SHP77 treated with DMSO at 0.1 percent for 48 hours (cell line): Measurements from ENCODE around the gene TMPRSS11F.
"Not testable (repeated sequence)": the region's sequence is repeated elsewhere in the genome, so short reads cannot be mapped to it uniquely, and the experiment has no call there.

Source experiments
- DNase-seq: peaks from one replicate; lab custom pipeline; 2025; lab: John Stamatoyannopoulos, UW

The TMPRSS11F gene

DNA sequence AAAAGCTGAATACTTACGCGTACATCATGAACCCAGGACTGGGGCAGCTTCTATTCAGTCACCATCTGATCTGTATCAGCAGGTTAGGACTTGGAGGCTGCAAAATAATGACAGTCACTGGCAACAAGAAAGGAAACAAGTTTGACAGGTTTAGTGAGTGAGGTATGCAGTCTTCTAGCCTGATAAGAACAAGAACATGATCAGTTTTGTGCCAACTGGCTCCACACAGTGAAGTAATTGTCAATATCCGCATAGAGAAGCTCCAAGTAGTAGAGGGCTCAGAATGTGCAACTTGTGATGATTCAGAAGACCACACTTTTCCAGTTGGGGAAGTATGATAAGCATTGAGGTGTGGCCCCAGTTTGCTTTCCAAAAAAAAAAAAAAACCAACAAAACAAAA lies at the start of gene TMPRSS11F:
TSS of gene TMPRSS11F (minus strand) at position 77 of the 400 bp plus-strand sequence. CDS start at position 28, 49 bp downstream.
- no peak for DNase-seq

DNA sequence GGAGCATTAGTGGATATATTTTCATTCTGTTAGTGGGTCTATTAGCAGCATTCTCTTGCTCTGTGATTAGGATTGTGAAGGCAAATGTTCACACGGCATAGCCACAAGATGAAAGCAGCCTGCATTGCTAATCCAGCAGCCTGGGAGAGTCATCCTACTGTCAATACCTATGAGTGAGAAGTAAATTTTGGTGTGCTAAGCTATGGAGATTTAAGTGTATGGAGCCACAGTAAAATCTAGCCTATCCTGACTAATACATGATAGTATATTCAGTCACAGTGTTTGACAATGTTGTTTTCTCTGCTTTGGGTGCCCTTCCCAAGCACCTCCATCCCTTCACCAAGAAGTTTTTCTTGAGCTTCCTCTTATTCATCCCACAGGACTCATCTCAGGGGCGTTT lies 47.2 kb upstream of the TMPRSS11F start:
- no peak for DNase-seq

DNA sequence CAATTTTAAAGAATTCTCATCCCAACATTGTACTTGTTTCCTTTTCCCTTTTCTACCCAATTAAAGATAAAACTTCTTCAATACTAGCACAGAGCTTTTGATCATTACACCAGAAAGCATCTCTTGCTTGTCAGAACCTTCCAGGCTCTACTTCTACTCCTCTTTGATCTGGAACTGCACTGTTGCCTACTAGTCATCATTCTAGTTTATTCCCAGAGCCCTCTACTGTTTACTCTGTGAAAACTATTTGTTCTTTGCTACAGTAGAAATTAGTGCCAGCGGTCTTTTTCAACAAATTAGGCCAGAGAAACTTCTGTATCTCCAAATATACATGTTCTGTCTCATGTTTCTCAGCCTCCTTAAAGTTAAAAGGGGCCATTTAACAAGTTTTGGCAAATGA lies 46.8 kb upstream of the TMPRSS11F start:
- DNase-seq: no peak

DNA sequence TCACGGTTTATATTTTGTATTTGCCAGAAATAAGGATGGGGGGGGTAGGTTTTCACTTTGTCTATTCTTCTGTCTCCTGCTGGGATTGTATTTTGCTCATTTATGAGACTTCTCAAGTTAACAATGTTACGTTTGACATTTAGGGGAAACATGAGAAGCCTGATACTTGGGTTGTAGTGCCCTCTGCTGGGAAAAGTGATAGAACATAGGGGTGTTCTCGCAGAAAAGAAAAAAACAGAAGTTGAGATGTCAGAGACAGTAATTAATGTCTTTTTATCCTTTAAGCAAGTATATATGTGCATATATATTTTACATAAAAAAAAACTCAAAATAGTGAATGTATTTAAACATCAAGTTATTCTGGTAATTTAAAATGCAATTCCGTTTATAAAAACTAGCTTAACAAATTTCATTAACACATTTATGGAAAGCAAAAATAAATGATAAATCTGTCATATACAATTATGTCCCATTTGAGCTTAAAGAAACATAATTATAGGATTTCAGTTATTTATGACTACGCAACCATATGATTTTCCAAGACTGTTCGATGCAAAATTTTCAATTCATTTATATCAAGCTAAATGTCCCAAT lies 46.0 kb upstream of the TMPRSS11F start:
- DNase-seq: peak; percentile 13

DNA sequence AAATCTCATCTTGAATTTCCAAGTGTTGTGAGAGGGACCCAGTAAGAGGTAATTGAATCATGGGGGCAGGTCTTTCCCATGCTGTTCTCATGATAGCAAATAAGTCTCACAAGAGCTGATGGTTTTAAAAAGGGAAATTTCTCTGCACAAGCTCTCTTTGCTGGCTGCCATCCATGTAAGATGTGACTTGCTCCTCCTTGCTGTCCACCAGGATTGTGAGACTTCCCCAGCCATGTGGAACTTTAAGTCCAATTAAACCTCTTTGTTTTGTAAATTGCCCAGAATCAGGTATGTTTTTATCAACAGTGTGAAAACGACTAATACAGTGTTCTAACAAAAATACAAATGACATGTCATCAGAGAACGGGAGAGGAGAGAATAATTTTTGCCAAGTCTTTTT lies 44.7 kb upstream of the TMPRSS11F start:
- DNase-seq: not testable (repeated sequence)

DNA sequence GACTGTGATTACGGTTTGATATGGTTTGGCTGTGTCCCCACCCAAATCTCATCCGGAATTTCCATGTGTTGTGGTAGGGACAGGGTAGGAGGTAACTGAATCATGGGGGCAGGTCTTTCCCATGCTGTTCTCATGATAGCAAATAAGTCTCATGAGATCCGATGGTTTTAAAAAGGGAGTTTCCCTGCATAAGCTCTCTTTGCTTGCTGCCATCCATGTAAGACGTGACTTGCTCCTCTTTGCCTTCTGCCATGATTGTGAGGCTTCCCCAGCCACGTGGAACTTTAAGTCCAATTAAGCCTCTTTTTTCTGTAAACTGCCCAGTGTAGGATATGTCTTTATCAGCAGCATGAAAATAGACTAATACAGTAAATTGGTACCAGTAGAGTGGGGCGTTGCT lies 42.5 kb upstream of the TMPRSS11F start:
- DNase-seq: not testable (repeated sequence)

DNA sequence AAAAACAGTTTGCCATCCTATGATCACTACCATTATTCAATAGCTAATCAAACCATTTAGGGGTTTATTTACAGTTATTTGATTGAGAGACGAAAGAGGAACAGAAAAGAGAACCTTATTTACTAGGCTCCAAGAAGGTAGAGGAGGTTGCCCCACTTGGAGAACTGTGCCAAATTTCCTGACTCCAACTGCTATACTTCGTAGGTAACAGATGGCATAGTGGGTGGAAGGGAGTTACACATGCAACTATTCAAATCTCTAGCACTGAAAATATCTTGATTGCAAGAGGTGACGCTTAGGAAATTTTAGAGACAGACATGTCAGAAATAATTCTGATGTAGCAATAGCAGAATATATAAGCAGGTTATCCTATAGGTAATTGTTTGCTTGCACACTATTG lies 38.0 kb upstream of the TMPRSS11F start:
- no peak for DNase-seq

DNA sequence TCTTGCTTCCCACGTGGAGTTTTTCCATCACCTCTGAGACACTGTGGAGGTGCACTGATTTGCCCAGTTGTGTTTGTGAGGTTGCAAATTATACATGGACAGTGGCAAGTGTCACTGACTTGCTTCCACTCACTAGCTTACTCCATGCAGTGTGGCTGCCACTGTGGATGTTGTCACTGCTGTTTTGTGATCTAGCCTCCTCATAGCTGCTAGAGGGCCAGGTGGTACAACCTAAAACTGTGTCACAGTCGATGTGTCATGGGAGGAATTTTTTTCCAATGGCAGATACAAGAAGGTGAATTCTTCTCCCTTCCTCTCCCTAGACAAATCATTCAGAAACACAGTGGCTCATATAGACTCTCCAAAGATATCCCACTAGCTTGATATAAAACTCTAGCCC lies 37.5 kb upstream of the TMPRSS11F start:
- DNase-seq: no peak

DNA sequence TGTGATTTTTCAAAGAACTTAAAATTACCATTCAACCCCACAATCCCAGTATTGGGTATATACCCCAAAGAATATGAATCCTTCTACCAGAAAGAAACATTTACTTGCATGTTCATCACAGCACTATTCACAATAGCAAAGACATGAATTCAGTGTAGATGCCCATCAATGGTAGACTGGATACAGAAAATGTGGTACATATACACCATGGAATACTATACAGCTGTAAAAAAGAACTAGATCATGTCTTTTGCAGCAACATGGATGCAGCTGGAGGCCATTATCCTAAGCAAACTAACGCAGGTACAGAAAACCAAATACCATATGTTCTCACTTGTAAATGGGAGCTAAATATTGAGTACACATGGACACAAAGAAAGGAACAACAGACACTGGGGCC lies 34.1 kb upstream of the TMPRSS11F start:
- no peak for DNase-seq

DNA sequence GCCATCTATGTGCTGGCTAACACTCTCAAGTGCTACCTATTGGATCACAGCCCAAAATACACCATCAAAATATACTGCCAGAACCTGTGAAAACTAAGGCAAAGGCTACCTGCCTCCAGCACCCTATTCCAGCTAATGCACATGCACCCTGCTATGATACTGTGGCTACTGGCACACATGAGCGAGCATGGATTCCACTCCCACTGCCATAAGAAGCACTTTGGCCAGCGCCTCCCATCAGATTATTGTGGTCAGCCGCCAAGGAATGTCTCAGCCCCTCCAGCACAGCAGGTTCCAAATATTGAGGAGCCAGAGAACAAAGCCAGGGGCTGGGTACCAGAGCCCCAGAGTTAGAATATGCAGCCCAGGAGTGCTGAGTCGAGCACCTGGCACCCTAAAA lies 32.5 kb upstream of the TMPRSS11F start:
- DNase-seq: no peak

DNA sequence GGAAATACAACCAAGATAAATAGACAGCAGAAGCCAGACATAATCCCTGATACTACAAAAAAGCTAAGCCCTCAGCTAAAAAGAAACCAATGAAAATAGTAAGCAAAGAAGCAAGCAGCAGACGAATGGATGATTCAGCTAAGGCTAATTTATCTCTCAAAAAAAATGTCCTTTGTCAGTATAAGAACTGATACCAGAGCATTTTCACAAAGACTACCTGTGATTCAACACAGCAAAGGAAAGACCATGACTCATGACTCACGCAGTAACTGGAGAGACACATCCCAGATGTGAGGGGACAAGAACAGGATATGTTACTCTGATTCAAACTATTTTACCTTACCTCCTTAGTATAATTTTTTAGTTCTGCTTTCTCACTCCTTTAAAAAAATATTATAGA lies 22.7 kb upstream of the TMPRSS11F start:
- DNase-seq: no peak

DNA sequence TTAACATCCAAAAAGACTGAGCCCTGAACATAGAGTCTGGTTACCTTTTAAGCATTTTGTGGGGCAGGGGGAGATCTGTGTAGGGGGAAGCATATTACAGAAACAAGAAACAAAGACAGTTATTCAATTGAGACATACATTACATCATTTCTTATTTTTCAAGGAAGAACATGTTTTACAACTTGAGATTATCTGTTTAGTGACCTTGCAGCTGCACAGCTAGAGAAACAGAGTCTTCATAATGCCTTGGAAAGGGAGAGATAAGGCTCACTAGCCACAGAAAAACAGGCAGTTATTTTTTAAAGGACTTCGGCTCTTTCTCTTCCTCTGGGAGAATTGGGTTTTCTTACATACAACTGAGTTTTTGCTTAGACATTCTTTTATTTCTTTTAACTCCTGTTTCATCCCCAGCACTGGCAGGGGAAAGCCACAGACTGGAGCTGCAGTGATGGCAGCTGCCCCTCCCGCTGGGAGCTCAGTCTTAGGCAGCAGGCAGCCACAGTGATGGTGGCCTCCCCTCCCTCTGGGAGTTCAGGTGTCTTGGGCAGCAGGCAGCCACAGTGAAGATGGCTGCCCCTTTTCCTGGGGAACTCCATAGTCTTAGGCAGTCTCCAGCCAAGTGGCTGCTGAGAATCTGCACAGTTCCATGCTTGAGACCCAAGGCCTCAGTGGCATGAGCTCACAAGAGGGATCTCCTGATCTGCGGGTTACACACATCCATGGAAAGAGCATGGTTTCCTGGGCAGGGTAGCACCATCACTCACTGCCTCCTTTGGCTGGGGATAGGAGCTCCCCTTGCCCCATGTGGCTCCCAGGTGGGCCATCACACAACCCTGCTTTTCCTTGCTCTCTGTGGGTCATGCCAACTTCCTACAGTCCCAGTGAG lies 19.4 kb upstream of the TMPRSS11F start:
- no peak for DNase-seq

DNA sequence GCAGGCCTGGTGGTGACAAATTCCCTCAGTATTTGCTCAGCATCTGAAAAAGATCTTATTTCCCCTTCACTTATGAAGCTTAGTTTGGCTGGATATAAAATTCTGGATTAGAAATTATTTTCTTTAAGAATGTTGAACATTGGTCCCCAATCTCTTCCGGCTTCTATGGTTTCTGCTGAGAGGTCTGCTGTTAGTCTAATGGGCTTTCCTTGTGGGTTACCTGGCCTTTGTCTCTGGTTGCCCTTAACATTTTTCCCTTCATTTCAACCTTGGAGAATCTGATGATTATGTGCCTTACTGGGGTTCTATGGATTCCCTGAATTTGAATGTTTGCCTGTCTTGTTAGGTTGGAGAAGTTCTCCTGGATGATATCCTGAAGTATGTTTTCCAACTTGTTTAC lies 17.4 kb upstream of the TMPRSS11F start:
- DNase-seq: no peak

DNA sequence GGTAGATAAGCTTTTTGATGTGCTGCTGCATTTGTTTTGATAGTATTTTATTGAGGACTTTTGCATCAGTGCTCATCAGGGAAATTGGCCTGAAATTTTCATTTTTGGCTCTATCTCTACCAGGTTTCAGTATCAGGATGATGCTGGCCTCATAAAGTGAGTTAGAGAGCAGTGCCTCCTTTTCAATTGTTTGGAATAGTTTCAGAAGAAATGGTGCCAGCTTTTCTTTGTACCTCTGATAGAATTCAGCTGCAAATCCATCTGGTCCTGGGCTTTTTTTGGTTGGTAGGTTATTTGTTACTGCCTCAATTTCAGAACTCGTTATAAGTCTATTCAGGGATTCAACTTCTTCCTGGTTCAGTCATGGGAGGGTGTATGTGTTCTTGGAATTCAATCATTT lies 15.6 kb upstream of the TMPRSS11F start:
- DNase-seq: no peak

DNA sequence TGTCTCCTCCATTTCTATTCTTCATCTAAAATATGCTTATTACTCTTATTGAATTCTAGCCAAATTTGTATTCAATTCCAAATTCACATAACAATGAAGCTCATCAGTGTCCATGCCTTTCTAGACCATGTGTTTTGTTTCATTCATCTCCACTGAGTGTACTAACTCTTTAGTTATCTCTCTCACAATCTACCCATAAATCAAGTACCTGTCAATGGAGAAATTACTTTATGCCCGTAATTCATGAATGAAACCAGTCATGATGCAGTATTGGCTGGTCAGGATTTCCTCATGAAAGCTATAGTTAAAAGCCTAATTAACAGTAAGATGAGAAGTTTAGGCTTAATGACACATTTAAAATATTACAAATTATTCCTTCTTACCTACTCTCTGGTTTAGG lies 12.2 kb upstream of the TMPRSS11F start:
- no peak for DNase-seq

DNA sequence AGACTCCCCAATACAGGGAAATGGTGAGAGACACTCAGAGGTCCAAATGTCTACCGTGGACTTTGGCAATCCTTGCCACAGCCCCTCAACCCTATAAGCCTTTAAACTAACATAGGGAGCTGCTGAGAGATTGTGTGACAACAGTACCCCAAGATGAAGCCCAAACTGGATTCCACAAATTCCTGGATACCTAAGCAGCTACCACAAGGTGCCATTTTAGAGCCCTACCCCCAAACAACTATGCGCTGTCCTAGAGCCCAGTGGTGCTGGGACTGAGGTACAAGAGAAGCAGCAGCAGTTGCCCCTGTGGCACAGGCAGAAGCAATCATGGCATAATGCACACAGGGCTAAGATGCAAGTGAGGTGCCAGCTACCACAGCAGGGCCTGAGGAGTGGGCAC lies 2.7 kb upstream of the TMPRSS11F start:
- DNase-seq: no peak

DNA sequence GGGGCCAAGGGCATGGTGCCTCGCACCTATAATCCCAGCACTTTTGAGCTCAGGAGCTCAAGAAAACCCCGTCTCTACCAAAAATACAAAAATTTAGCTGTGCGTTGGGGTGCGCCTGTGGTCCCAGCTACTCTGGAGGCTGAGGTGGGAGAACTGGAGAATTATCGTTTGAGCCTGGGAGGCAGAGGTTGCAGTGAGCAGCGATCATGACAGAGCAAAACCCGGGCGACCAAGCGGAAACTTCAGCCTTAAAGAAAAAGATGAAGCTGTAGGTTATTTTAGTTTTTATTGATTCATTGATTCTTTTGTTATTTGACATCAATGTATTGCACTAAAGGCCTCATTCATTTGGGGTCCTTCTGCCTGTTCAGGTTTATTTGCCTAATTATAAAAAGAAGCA lies 5.4 kb downstream of the TMPRSS11F start:
- no peak for DNase-seq

DNA sequence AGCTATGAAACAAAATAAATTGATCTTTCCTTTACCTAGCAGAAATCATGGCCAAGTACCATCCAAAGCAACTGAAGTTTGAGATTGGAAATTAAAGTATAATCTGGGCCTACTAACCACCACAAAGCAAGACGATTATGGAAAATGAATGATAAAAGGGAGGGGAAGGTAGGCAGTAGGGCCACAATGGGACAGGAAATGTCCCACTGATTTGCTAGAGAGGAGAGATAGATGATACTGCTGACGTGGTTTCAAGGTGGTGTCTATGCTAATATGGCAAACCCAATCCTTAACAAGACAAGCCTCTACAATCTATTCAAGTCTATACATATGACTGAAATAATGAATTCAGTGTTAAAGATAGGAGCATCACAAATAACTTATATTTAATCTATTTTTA lies 6.1 kb downstream of the TMPRSS11F start:
- DNase-seq: no peak

DNA sequence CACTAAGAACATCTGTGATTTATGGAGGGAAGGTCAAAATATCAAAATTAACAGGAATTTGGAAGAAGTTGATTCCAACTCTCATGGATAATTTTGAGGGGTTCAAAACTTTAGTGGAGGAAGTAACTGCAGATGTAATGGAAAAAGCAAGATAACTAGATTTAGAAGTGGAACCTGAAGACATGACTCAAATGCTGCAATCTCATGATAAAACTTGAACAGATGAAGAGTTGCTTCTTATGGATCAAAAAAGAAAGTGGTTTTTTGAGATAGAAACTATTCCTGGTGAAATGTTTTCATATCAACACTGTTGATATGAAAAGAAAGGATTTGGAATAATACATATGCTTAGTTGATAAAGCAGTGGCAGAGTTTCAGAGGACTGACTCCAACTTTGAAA lies 9.7 kb downstream of the TMPRSS11F start:
- DNase-seq: no peak

DNA sequence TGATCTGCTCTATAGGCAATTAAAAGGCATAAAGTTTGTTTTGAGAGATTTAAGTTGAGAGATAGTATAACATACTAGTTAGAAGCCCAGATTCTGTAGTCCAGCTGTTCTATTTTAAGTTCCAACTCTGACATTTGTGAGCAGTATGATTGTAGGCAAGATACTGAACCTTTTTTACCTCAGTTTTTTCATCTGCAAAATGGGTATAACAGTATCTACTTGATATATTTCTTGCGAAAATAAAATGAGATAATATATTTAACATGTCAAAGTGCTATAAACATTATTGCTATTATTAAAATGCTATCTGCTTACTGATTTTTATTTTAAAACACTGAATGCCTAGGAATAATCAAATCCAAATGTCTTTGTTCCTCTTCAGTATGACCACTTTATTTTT lies 19.2 kb downstream of the TMPRSS11F start:
- no peak for DNase-seq

DNA sequence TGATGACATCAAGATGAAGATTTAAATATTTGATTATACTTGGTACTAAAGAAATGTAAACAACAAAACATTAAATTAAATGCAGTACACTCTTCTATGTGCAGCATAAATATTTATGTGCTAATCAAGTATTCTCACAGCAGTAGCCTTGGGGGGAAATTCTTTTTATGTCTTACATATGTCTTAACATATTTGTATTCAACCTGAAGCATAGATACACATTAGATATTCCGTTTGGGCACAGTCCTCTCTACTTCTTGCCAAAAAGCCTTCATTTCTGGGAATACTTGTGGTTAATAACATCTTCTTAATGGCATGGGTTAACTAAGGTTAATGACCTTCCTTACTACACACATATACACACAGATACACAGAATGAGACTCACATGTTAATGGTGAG lies 19.8 kb downstream of the TMPRSS11F start:
- DNase-seq: no peak

DNA sequence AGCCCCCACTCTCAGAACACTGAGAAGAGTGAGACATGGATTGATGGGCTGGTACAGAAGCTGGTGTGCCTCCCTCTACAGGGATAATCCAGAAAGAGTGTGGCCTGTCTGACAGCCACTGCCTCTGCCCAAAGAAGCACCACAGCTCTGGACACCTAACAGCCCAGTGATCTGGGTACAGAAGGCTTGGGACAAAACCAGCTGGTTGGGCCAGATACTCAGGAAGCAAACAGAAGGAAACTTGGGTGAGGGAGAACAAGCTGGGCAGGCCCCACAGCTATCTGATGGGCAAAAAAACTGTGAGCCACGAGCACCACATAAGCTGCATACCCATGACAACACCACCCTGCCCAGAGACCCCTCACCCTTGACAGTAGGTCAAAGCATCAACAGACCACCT lies 46.9 kb downstream of the TMPRSS11F start:
- DNase-seq: no peak

DNA sequence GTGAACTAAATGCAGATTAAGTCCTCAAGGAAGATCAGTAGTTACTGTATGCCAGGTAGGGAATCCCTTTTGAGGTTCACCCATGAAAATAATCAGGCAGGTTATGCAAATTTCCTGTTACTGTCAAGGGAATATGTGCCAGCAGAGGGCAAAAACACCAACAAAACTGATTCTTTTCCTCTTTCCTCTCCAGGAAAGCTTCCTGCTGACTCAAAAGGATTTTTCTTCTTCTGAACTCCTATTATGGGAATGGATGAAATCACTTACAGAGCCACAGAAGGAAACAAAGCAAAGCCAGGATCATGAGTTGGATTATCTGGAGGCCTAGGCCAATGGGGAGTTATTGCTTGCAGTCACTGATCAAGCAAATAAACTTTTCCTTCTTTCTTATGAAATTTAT lies 49.7 kb downstream of the TMPRSS11F start:
- DNase-seq: no peak

DNA sequence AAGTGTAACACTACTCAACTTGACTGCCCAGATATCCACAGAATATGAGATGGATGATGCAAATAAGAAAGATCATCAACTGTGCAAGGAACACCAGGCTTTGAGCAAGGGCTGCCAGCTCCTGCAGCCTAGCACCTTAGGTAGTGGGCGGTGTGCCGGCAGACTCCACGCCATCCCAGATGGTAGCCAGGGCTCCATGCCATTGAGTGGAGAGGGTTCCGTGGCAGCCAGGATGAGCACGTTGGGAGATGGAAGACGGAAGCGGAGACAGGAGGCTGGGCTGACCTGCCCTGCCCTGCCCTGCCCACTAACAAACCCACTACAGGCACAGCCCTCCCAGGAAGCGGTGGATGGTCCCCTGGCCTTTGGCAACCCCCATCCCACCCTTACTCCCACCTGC lies 51.9 kb downstream of the TMPRSS11F start:
- DNase-seq: no peak
